Heart right ventricle (tissue), 16 donors: ENCODE results near the gene ELAVL1. TPM values are rescaled to one million over a fixed set of nuclear protein-coding genes. Genes with fewer than 3 reads are reported as not detected.

Experiments
- ATAC-seq, 8 donors: fragments of 200-7000 bp; cut with Tn5 transposase; one replicate each; pipeline ENCODE4 v1.9.1; 2020; ENCODE audit warnings: mild to moderate bottlenecking in 8 of 8, moderate library complexity in 8 of 8, moderate number of reproducible peaks in 1 of 8
- DNase-seq, 2 donors: peaks; one replicate each; pipeline ENCODE4 v3.0.0-alpha.2; 2020
- H3K27ac ChIP-seq, 10 donors: fragments of 200-600 bp; sonication (generic) in 2 of 10; one replicate each; pipeline versions ENCODE4 v1.5.0 to v1.8.0; 2020 to 2022; ENCODE audit warnings: mild to moderate bottlenecking in 3 of 10
- H3K27me3 ChIP-seq, 7 donors: fragments of 200-600 bp; one replicate each; pipeline ENCODE4 v1.8.0; 2021 to 2022; ENCODE audit warnings: mild to moderate bottlenecking in 2 of 7
- H3K36me3 ChIP-seq, 9 donors: fragments of 200-600 bp; sonication (generic) in 1 of 9; one replicate each; pipeline versions ENCODE4 v1.5.0 to v1.8.0; 2020 to 2022; ENCODE audit warnings: mild to moderate bottlenecking in 2 of 9
- H3K4me1 ChIP-seq, 9 donors: fragments of 200-600 bp; sonication (generic) in 1 of 9; one replicate each; pipeline versions ENCODE4 v1.5.0 to v1.8.0; 2020 to 2022; ENCODE audit warnings: mild to moderate bottlenecking in 4 of 9
- H3K4me3 ChIP-seq, 10 donors: fragments of 200-600 bp; sonication (generic) in 2 of 10; one replicate each; pipeline versions ENCODE4 v1.5.0 to v1.8.0; 2020 to 2022; ENCODE audit warnings: mild to moderate bottlenecking in 7 of 10, moderate library complexity in 2 of 10
- H3K9me3 ChIP-seq, 11 donors: fragments of 200-600 bp in 10 of 11; sonication (generic) in 2 of 11; one replicate each; pipeline versions ENCODE4 v1.5.0 to v1.8.0; 2013 to 2022; ENCODE audit warnings: mild to moderate bottlenecking in 2 of 11, control low read depth in 1 of 11, moderate library complexity in 1 of 11
- CTCF ChIP-seq, 9 donors: fragments of 200-600 bp; sonication (generic) in 2 of 9; IDR thresholded peaks; one replicate each; pipeline versions ENCODE4 v1.5.0 to v1.8.0; 2021 to 2022; ENCODE audit warnings: antibody characterized with exemption in 9 of 9, mild to moderate bottlenecking in 5 of 9, moderate library complexity in 1 of 9
- WGBS, 2 donors: extraction: QIAGEN DNeasy Blood & Tissue Kit; methylation state at CpG; one replicate each; pipeline ENCODE4 v1.1.7; 2013; ENCODE audit warnings: inconsistent platforms in 1 of 2; 5-methylcytosine and 5-hydroxymethylcytosine counted together
- intact Hi-C, 10 donors: fragments of 100-400 bp; cut with DNase I; formaldehyde crosslinking; loops; one replicate each; pipeline versions ENCODE4 v1.11.1 to v1.14.2; 2022
- polyA plus RNA-seq, 2 donors: library from polyadenylated mRNA; stranded (reverse); fragments of 200-250 nt; gene quantifications; one replicate each; pipeline ENCODE4 v1.2.3, GENCODE V29; 2013
- total RNA-seq, 10 donors: library from RNA; stranded (reverse); fragmentation: NEBNext Ultra II Directional in 3 of 10; extraction: Animal tissue kit (Norgen Biotek cat#: 25700) in 3 of 10; gene quantifications; one replicate each; pipeline versions ENCODE4 v1.2.1 to v1.2.4, GENCODE V29; 2021 to 2023
- donor health status: Arrhythmogenic right ventricular cardiomyopathy.
- donor health status: ischemic (EF 13 %, LVEDD 7.1; RV severe dilation, severe dysfunction).
- donor health status: healthy with polysubstance abuse.
- donor health status: DM: no; HTN: yes; CAD: no.
- donor health status: DM: no; HTN: no; CAD: no.
- donor health status: ischemic (EF 25% LVEDD 6.9; RV normal size, moderate dysfunction).
- donor health status: ischemic (EF 25% LVEDD 5.7; RV mildly dilated, moderate dysfunction).
- donor health status: healthy.
- donor health status: DM: yes; HTN: yes; CAD: no.
- donor health status: Ischemic cardiomyopathy.
- donor health status: ischemic (EF 35%, LVEDD 5.7; RV mildly dilated, moderate dysfunction).
- donor health status: nonischemic (EF 11% LVEDD 7.7; RV severe dilation, severe dysfunction).
- donor health status: DM: yes; HTN: yes; CAD: no.
- donor health status: PGD.
- donor health status: ischemic (EF 29% LVEDD 5.4; RV normal size, mild dysfunction).
- donor health status: nonischemic (EF 23%, LVEDD 6.1; RV moderate dilation, normal function).

The ELAVL1 gene
- total and polyA plus RNA-seq, 12 donors: 11.6 to 60.1 (median 54.4) TPM

- WGBS, 2 donors: 74 to 84% methylated on average over 23 of the region's 23 CpGs
- ATAC-seq: peak in 6 of 8 donors; percentile 2 to 46 (median 16)
- Histone ChIP-seq H3K4me3 (no peak overlapping the region), H3K36me3 (peaks cover 7 to 41% (median 28%) of the 10 kb centered on the region in 9 donors), H3K4me1 (peaks cover 9 to 53% (median 32%) of the 10 kb centered on the region in 9 donors), H3K9me3 (no peaks in the 10 kb centered on the region), H3K27ac (peak overlapping the region in 9 of 10 donors; percentile 8 to 69 (median 56)), H3K27me3 (peaks cover 0 to 8% (median 0%) of the 10 kb centered on the region in 7 donors)
- no peak for TF ChIP-seq CTCF (IDR thresholded peaks at IDR 0.05)
- intact Hi-C loops: loop anchor here in 4 of 10 donors (5.0 to 10.0 kb wide), 2 partner anchors 73 to 75 kb away; no protein-coding TSS in a partner anchor
- no peak for DNase-seq
Measured at GRCh38 chr19:7927605-7928333, 77.7 kb downstream of the ELAVL1 start.

- peak in 2 of 8 donors; percentile 0 to 20 for ATAC-seq
- DNase-seq: no peak
- Histone ChIP-seq H3K9me3 (no peaks in the 10 kb centered on the region), H3K27ac (no peak overlapping the region), H3K4me1 (peaks cover 9 to 61% (median 33%) of the 10 kb centered on the region in 9 donors), H3K36me3 (peaks cover 1 to 41% (median 28%) of the 10 kb centered on the region in 9 donors), H3K27me3 (peaks cover 0 to 8% (median 0%) of the 10 kb centered on the region in 7 donors), H3K4me3 (peak overlapping the region in 1 of 10 donors; percentile 50)
- no peak for TF ChIP-seq CTCF (IDR thresholded peaks at IDR 0.05)
- intact Hi-C loops: loop anchor here in 4 of 10 donors (5.0 to 10.0 kb wide), 2 partner anchors 72 to 75 kb away; no protein-coding TSS in a partner anchor
- 84% methylated on average over 32 of the region's 32 CpGs for WGBS, 2 donors
Measured at GRCh38 chr19:7926727-7927604, 78.5 kb downstream of the ELAVL1 start.

GRCh38 chr19:7926021-7926726 lies 79.3 kb downstream of the ELAVL1 start, which contains the start of gene CTXN1:
CTXN1 (minus strand) TSS chr19:7926135; CDS start chr19:7925538, 597 bp downstream.
- H3K27ac ChIP-seq: peak within 1 kb of the TSS in 2 of 10 donors; percentile 12 to 22
- WGBS, 2 donors: 11 to 26% methylated on average over 26 to 65 of the region's 65 CpGs

More at GRCh38 chr19:7926021-7926726, 79.3 kb downstream of the ELAVL1 start, which contains the start of gene CTXN1:
- no peaks in the 10 kb centered on the region for H3K9me3 ChIP-seq
- intact Hi-C loops: loop anchor here in 4 of 10 donors (5.0 to 10.0 kb wide), 2 partner anchors 71 to 74 kb away; no protein-coding TSS in a partner anchor
- peak in 6 of 8 donors; percentile 20 to 69 (median 38) for ATAC-seq
- peaks cover 0 to 8% (median 0%) of the 10 kb centered on the region in 7 donors for H3K27me3 ChIP-seq
- H3K4me3 ChIP-seq: peak within 1 kb of the TSS in 9 of 10 donors; percentile 35 to 51 (median 45)
- peaks cover 0 to 35% (median 22%) of the 10 kb centered on the region in 9 donors for H3K36me3 ChIP-seq
- peaks cover 16 to 69% (median 41%) of the 10 kb centered on the region in 9 donors for H3K4me1 ChIP-seq
- DNase-seq: peak in 1 of 2 donors; percentile 81
- no peak for TF ChIP-seq CTCF (IDR thresholded peaks at IDR 0.05)
